ENCODE measurements around the gene CTTNBP2.

GRCh38 chr7:117791877-117792780, 81.1 kb downstream of the CTTNBP2 start:
- TF ChIP-seq CTCF (IDR thresholded peaks at IDR 0.05; ENCODE audit: poor library complexity, severe bottlenecking), result no peak
- TF ChIP-seq EZH2 (IDR thresholded peaks at IDR 0.05; ENCODE audit: borderline replicate concordance, insufficient read depth, low read length, poor library complexity, severe bottlenecking), result no peak
- no peak for TF ChIP-seq POLR2AphosphoS5 (IDR thresholded peaks at IDR 0.05)
- no peak for TF ChIP-seq EP300 (conservative IDR thresholded peaks at IDR 0.05; ENCODE audit: poor library complexity, severe bottlenecking)
- no peak for TF ChIP-seq SMC3 (conservative IDR thresholded peaks at IDR 0.05; ENCODE audit: poor library complexity)
